ENCODE measurements around the gene TMEM263.

TMEM263 gene

GRCh38 chr12:106964526-106964925 is 8.8 kb downstream of the TMEM263 start:
- H3K4me3 Mint-ChIP-seq, result no peak overlapping the region
- peaks cover 25% of the 10 kb centered on the region for H3K4me1 Mint-ChIP-seq
- H3K27me3 Mint-ChIP-seq (ENCODE audit: low read depth), result no peaks in the 10 kb centered on the region
- no peak for TF ChIP-seq CTCF (IDR thresholded peaks at IDR 0.05; ENCODE audit: unreplicated experiment in 3 of 3)
- no peaks in the 10 kb centered on the region for H3K9me3 Mint-ChIP-seq
- peaks cover 63% of the 10 kb centered on the region for H3K36me3 Mint-ChIP-seq (ENCODE audit: low read depth)
- H3K27ac Mint-ChIP-seq, result no peak overlapping the region

- H3K4me1 Mint-ChIP-seq, result peaks cover 25% of the 10 kb centered on the region
- H3K9me3 Mint-ChIP-seq, result no peaks in the 10 kb centered on the region
- TF ChIP-seq CTCF (IDR thresholded peaks at IDR 0.05; ENCODE audit: unreplicated experiment in 3 of 3), result no peak
- no peak overlapping the region for H3K4me3 Mint-ChIP-seq
- H3K27ac Mint-ChIP-seq, result no peak overlapping the region
- H3K36me3 Mint-ChIP-seq (ENCODE audit: low read depth), result peaks cover 59% of the 10 kb centered on the region
- no peaks in the 10 kb centered on the region for H3K27me3 Mint-ChIP-seq (ENCODE audit: low read depth)
These were observed 15.4 kb downstream of the TMEM263 start for GRCh38 chr12:106971065-106971464.

- Mint-ChIP-seq H3K27ac (peak overlapping the region; percentile 39 to 95 (median 72)), H3K36me3 (ENCODE audit: low read depth) (peaks cover 51% of the 10 kb centered on the region), H3K27me3 (ENCODE audit: low read depth) (no peaks in the 10 kb centered on the region), H3K4me3 (no peak overlapping the region), H3K4me1 (peaks cover 46% of the 10 kb centered on the region), H3K9me3 (no peaks in the 10 kb centered on the region)
- TF ChIP-seq CTCF (IDR thresholded peaks at IDR 0.05; ENCODE audit: unreplicated experiment in 3 of 3), result no peak
These were observed 17.8 kb downstream of the TMEM263 start for GRCh38 chr12:106973545-106973944.

- no peaks in the 10 kb centered on the region for H3K27me3 Mint-ChIP-seq (ENCODE audit: low read depth)
- no peaks in the 10 kb centered on the region for H3K9me3 Mint-ChIP-seq
- peak overlapping the region; percentile 70 to 95 (median 72) for H3K27ac Mint-ChIP-seq
- peak overlapping the region in 1 of 3 experiments; percentile 15 for H3K4me3 Mint-ChIP-seq
- peaks cover 50% of the 10 kb centered on the region for H3K36me3 Mint-ChIP-seq (ENCODE audit: low read depth)
- no peak for TF ChIP-seq CTCF (IDR thresholded peaks at IDR 0.05; ENCODE audit: unreplicated experiment in 3 of 3)
- peaks cover 51% of the 10 kb centered on the region for H3K4me1 Mint-ChIP-seq
These were observed 18.8 kb downstream of the TMEM263 start for GRCh38 chr12:106974511-106974910.

GRCh38 chr12:106975098-106975497 is 19.4 kb downstream of the TMEM263 start:
- no peak for TF ChIP-seq CTCF (IDR thresholded peaks at IDR 0.05; ENCODE audit: unreplicated experiment in 3 of 3)
- Mint-ChIP-seq H3K9me3 (no peaks in the 10 kb centered on the region), H3K36me3 (ENCODE audit: low read depth) (peaks cover 46% of the 10 kb centered on the region), H3K4me3 (no peak overlapping the region), H3K27ac (peak overlapping the region; percentile 70 to 95 (median 72)), H3K27me3 (ENCODE audit: low read depth) (no peaks in the 10 kb centered on the region), H3K4me1 (peaks cover 51% of the 10 kb centered on the region)

GRCh38 chr12:106975993-106976658 is 20.4 kb downstream of the TMEM263 start:
- Mint-ChIP-seq H3K4me3 (no peak overlapping the region), H3K27ac (peak overlapping the region; percentile 17 to 70 (median 62)), H3K9me3 (no peaks in the 10 kb centered on the region), H3K27me3 (ENCODE audit: low read depth) (no peaks in the 10 kb centered on the region), H3K4me1 (peaks cover 54% of the 10 kb centered on the region), H3K36me3 (ENCODE audit: low read depth) (peaks cover 39% of the 10 kb centered on the region)
- TF ChIP-seq CTCF (IDR thresholded peaks at IDR 0.05; ENCODE audit: unreplicated experiment in 3 of 3), result no peak

Measured in nephron (organoid).